Measurements from ENCODE around the gene EXD3.

The EXD3 gene

DNA sequence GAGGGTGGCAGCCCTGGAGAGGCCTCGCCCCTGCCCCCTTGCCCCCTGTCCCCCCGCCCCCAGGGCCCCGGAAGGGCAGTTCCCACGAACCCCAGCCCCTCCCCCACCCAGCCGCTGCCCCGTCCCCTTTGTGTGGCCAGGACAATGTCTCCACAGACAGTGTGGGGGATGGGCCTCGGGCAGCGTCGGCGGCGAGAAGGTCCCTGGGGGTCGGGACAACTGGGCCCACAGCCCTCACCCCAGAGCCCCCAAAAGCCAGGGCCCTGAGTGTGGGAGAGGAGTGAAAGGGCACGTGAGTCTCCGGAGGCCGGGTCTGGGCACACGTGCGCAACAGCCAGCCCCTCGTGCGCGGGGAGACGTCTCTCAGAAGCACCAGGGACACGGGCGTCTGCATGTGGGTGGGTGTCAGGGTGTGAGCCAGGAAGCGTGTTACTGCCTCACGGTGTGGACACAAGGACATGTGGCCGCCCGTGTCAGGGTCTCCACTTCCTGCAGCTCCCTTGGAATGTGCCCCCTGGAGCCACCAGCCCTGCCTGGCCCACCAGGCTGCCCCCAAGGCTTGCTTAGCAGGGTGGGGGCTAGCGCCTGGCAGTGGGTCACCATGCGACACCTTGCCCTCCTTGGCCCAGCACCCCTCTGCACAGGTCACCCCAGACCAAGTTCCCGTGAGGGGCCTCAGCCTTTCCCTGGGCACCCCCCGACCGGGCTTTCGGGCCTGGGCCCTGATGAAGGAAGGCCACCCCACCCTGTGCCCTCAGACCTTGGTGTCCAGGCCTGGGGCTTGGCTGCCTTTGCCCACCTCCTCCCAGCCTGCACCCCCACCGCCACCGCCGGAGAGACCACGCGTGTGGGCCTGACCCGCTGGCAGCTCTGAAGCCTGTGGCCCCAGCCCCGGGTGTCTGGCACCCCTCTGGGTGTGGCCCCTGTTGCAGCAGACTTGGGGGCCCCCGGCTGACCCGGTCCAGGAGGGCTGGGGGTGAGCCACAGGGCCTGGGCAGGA, 108.1 kb downstream of the EXD3 start:
- peak overlapping the region; percentile 31; the same call in 1 of the 2 replicates for H3K27ac ChIP-seq
- no peak for TF ChIP-seq CTCF (conservative IDR thresholded peaks at IDR 0.05)

- no peak overlapping the region for H3K27ac ChIP-seq
- TF ChIP-seq CTCF (conservative IDR thresholded peaks at IDR 0.05) = no peak
Measured at GRCh38 chr9:137313956-137314560, 108.9 kb downstream of the EXD3 start.

DNA sequence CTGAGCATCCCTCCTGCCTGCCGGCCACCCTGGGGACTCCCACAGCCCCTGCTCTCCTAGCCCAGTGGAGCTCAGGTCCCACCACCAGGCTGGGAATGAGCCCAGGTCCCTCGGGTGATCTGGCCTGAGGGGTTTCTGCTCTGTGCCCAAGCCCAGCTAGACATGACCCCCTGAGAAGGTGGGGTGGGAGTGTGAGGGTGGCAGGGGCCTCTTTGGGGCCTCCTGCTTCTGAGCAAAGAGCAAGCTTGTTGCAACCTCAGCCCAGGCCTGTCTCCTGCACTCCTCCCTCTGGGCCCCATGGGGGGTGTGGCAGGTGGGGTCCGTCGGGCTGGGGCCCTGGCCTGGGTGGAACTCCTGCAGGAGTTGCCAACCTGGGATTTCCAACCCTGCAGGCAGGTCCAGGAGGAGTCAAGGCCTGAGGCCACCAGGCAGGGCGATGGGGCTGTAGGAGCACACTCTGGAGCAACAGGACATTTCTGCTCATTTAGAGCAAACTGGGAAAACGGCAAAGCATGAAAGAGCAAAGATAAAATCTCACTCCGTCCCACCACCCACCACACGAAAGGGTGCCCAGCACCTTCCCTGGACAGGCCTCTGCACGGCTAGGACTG, 109.5 kb downstream of the EXD3 start:
- H3K27ac ChIP-seq = no peak overlapping the region
- no peak for TF ChIP-seq CTCF (conservative IDR thresholded peaks at IDR 0.05)

GRCh38 chr9:137312852-137313325, 110.1 kb downstream of the EXD3 start:
- no peak for TF ChIP-seq CTCF (conservative IDR thresholded peaks at IDR 0.05)
- H3K27ac ChIP-seq = no peak overlapping the region

- no peak for TF ChIP-seq CTCF (conservative IDR thresholded peaks at IDR 0.05)
- H3K27ac ChIP-seq = no peak overlapping the region
Measured at GRCh38 chr9:137311986-137312851, 110.7 kb downstream of the EXD3 start.

- TF ChIP-seq CTCF (conservative IDR thresholded peaks at IDR 0.05) = no peak
- H3K27ac ChIP-seq = no peak overlapping the region
Measured at GRCh38 chr9:137311171-137311985, 111.6 kb downstream of the EXD3 start.

Measured in VCaP (cell line).